Anterior cingulate cortex (tissue), 58 donors: Measurements from ENCODE around the gene CWC27.

ENCODE experiments used
- DNase-seq, 58 donors: peaks; one replicate each; lab custom pipeline; 2025; lab: John Stamatoyannopoulos, UW

Gene CWC27

GRCh38 chr5:64968591-64969110 lies 199.9 kb downstream of the CWC27 start:
- DNase-seq, result no peak

GRCh38 chr5:64969578-64969977 lies 200.8 kb downstream of the CWC27 start:
- DNase-seq, result no peak

- DNase-seq, result no peak
Measured at GRCh38 chr5:64971513-64971912, 202.8 kb downstream of the CWC27 start.

GRCh38 chr5:64971990-64972389 lies 203.3 kb downstream of the CWC27 start:
- no peak for DNase-seq

GRCh38 chr5:64972591-64972990 lies 203.9 kb downstream of the CWC27 start:
- no peak for DNase-seq

- DNase-seq, result no peak
Measured at GRCh38 chr5:64973215-64973614, 204.5 kb downstream of the CWC27 start.

GRCh38 chr5:64977779-64978178 lies 209.0 kb downstream of the CWC27 start:
- no peak for DNase-seq

GRCh38 chr5:64978546-64978945 lies 209.8 kb downstream of the CWC27 start:
- DNase-seq, result no peak

- DNase-seq, result no peak
Measured at GRCh38 chr5:64979531-64979930, 210.8 kb downstream of the CWC27 start.

- no peak for DNase-seq
Measured at GRCh38 chr5:64980176-64980575, 211.4 kb downstream of the CWC27 start.

- DNase-seq, result no peak
Measured at GRCh38 chr5:64987768-64988167, 219.0 kb downstream of the CWC27 start.

- DNase-seq, result no peak
Measured at GRCh38 chr5:65009207-65009606, 240.5 kb downstream of the CWC27 start.

GRCh38 chr5:65010841-65011240 lies 242.1 kb downstream of the CWC27 start:
- no peak for DNase-seq

- DNase-seq, result no peak
Measured at GRCh38 chr5:65012301-65012892, 243.7 kb downstream of the CWC27 start.

GRCh38 chr5:65013166-65013565 lies 244.4 kb downstream of the CWC27 start:
- DNase-seq, result no peak

GRCh38 chr5:65014769-65015168 lies 246.0 kb downstream of the CWC27 start:
- no peak for DNase-seq

- no peak for DNase-seq
Measured at GRCh38 chr5:65015767-65016166, 247.0 kb downstream of the CWC27 start.

- no peak for DNase-seq
Measured at GRCh38 chr5:65017636-65018035, 248.9 kb downstream of the CWC27 start.

- no peak for DNase-seq
Measured at GRCh38 chr5:65018763-65019162, 250.0 kb downstream of the CWC27 start.

GRCh38 chr5:65020492-65020891 lies 251.8 kb downstream of the CWC27 start:
- DNase-seq, result no peak

- no peak for DNase-seq
Measured at GRCh38 chr5:65021527-65022226, 252.9 kb downstream of the CWC27 start.

GRCh38 chr5:65022932-65023331 lies 254.2 kb downstream of the CWC27 start:
- no peak for DNase-seq
